Natural killer cell (primary cell): Measurements from ENCODE around the gene ARL4D. TPM values are rescaled to one million over a fixed set of nuclear protein-coding genes. Genes with fewer than 3 reads are reported as not detected.
A peak's percentile ranks its signal among the peaks of the same experiment; 100 is the strongest.

ENCODE experiments used
- ATAC-seq, 3 donors: fragments of 150-1000 bp in 2 of 3; fragments of 200-7000 bp in 1 of 3; cut with Tn5 transposase; 1 replicate in 1 of 3; 2 replicates in 2 of 3; pipeline ENCODE4 v1.10.0; 2021; ENCODE audit warnings: mild to moderate bottlenecking in 2 of 3, moderate library complexity in 2 of 3
- DNase-seq, 2 donors: peaks; one replicate each; pipeline versions ENCODE4 v3.0.0 to v3.0.0-alpha.2; 2013 to 2021; ENCODE audit warnings: mixed read lengths in 1 of 2
- H3K27ac ChIP-seq: one replicate; pipeline ENCODE4 v1.5.1; 2013; ENCODE audit warnings: mild to moderate bottlenecking, low read length
- H3K27me3 ChIP-seq: one replicate; pipeline ENCODE4 v1.6.1; 2013; ENCODE audit warnings: low read length; ENCODE audit not compliant: control insufficient read depth, insufficient read depth
- H3K36me3 ChIP-seq: one replicate; pipeline ENCODE4 v1.6.1; 2013; ENCODE audit warnings: low read length; ENCODE audit not compliant: control insufficient read depth, insufficient read depth
- H3K4me1 ChIP-seq: one replicate; pipeline ENCODE4 v1.6.1; 2013; ENCODE audit warnings: low read length; ENCODE audit not compliant: control insufficient read depth, insufficient read depth
- H3K4me3 ChIP-seq: one replicate; pipeline ENCODE4 v1.5.1; 2013; ENCODE audit warnings: low read length
- H3K9me3 ChIP-seq: one replicate; pipeline ENCODE4 v1.6.1; 2013; ENCODE audit warnings: low read length; ENCODE audit not compliant: control insufficient read depth, insufficient read depth
- H3K27ac Mint-ChIP-seq, 2 donors: one replicate each; pipeline ENCODE4 v1.8.0; 2022; ENCODE audit warnings: mild to moderate bottlenecking in 2 of 2, mixed read lengths in 2 of 2, moderate library complexity in 1 of 2
- H3K27me3 Mint-ChIP-seq, 2 donors: one replicate each; pipeline ENCODE4 v1.8.0; 2022; ENCODE audit warnings: low read depth in 2 of 2, mixed read lengths in 2 of 2
- H3K36me3 Mint-ChIP-seq: one replicate; pipeline ENCODE4 v1.8.0; 2022; ENCODE audit warnings: mixed read lengths
- H3K4me1 Mint-ChIP-seq, 2 donors: one replicate each; pipeline ENCODE4 v1.8.0; 2022; ENCODE audit warnings: mixed read lengths in 2 of 2
- H3K4me3 Mint-ChIP-seq: one replicate; pipeline ENCODE4 v1.8.0; 2022; ENCODE audit warnings: mild to moderate bottlenecking, moderate library complexity, mixed read lengths
- H3K9me3 Mint-ChIP-seq, 2 donors: one replicate each; pipeline ENCODE4 v1.8.0; 2022; ENCODE audit warnings: mixed read lengths in 2 of 2
- CTCF ChIP-seq: fragments of 200-600 bp; IDR thresholded peaks from one replicate; pipeline ENCODE4 v1.8.0; 2022; ENCODE audit warnings: antibody characterized with exemption
- WGBS: methylation state at CpG from one replicate; pipeline ENCODE4 v1.1.7; 2013; ENCODE audit warnings: missing lambda C conversion rate; ENCODE audit not compliant: insufficient coverage; 5-methylcytosine and 5-hydroxymethylcytosine counted together
- intact Hi-C: fragments of 100-400 bp; cut with micrococcal nuclease; formaldehyde crosslinking; loops from one replicate; pipeline ENCODE4 v1.14.2; 2022
- total RNA-seq, 4 donors: library from RNA; stranded (reverse); fragments of 120-200 nt in 1 of 4; gene quantifications; one replicate each; pipeline versions ENCODE4 v1.2.3 to v1.2.4, GENCODE V29; 2013 to 2022

Gene ARL4D
- total RNA-seq, 3 donors from 2014 or later (not counting 1 experiment from before 2014, with no cell fraction given): 4.1 to 6.9 (median 5.3) TPM

GRCh38 chr17:43400943-43401717 lies 2.3 kb downstream of the ARL4D start:
- Histone ChIP-seq H3K9me3 (no peaks in the 10 kb centered on the region), H3K27ac (no peak overlapping the region), H3K4me1 (peaks cover 22% of the 10 kb centered on the region), H3K36me3 (no peaks in the 10 kb centered on the region), H3K4me3 (no peak overlapping the region), H3K27me3 (no peaks in the 10 kb centered on the region)
- intact Hi-C loops: no loop called here
- H3K27me3 Mint-ChIP-seq: no peaks in the 10 kb centered on the region
- H3K27ac Mint-ChIP-seq: peak overlapping the region in 1 of 2 donors; percentile 20
- H3K9me3 Mint-ChIP-seq: no peaks in the 10 kb centered on the region
- 85% methylated on average over 4 of the region's 4 CpGs for WGBS
- DNase-seq (no peak), ATAC-seq (no peak)
- no peaks in the 10 kb centered on the region for H3K36me3 Mint-ChIP-seq
- no peak for TF ChIP-seq CTCF
- H3K4me3 Mint-ChIP-seq: peak overlapping the region; percentile 59
- peaks cover 17 to 19% of the 10 kb centered on the region in 2 donors for H3K4me1 Mint-ChIP-seq

- H3K4me1 ChIP-seq: peaks cover 17% of the 10 kb centered on the region
- ATAC-seq: no peak
- Mint-ChIP-seq H3K36me3 (no peaks in the 10 kb centered on the region), H3K4me3 (no peak overlapping the region), H3K4me1 (peaks cover 17 to 19% of the 10 kb centered on the region in 2 donors), H3K27me3 (no peaks in the 10 kb centered on the region), H3K27ac (no peak overlapping the region), H3K9me3 (no peaks in the 10 kb centered on the region)
- no peak overlapping the region for H3K4me3 ChIP-seq
- no peaks in the 10 kb centered on the region for H3K36me3 ChIP-seq
- DNase-seq: no peak
- no peak for TF ChIP-seq CTCF
- 91% methylated on average over 4 of the region's 6 CpGs for WGBS
- H3K27me3 ChIP-seq: no peaks in the 10 kb centered on the region
- H3K27ac ChIP-seq: no peak overlapping the region
- intact Hi-C loops: no loop called here
- H3K9me3 ChIP-seq: no peaks in the 10 kb centered on the region
Observed at GRCh38 chr17:43402078-43402477, 3.3 kb downstream of the ARL4D start.

- Histone ChIP-seq H3K4me3 (no peak overlapping the region), H3K36me3 (no peaks in the 10 kb centered on the region), H3K27ac (no peak overlapping the region), H3K9me3 (no peaks in the 10 kb centered on the region), H3K4me1 (peaks cover 17% of the 10 kb centered on the region), H3K27me3 (no peaks in the 10 kb centered on the region)
- intact Hi-C loops: no loop called here
- H3K4me3 Mint-ChIP-seq: no peak overlapping the region
- H3K27me3 Mint-ChIP-seq: no peaks in the 10 kb centered on the region
- H3K9me3 Mint-ChIP-seq: no peaks in the 10 kb centered on the region
- DNase-seq (no peak), ATAC-seq (no peak)
- H3K27ac Mint-ChIP-seq: no peak overlapping the region
- WGBS: 96% methylated on average over 3 of the region's 3 CpGs
- no peak for TF ChIP-seq CTCF
- no peaks in the 10 kb centered on the region for H3K36me3 Mint-ChIP-seq
- peaks cover 17 to 19% of the 10 kb centered on the region in 2 donors for H3K4me1 Mint-ChIP-seq
Observed at GRCh38 chr17:43402567-43402966, 3.8 kb downstream of the ARL4D start.

- H3K4me3 ChIP-seq: no peak overlapping the region
- H3K27ac ChIP-seq: no peak overlapping the region
- TF ChIP-seq CTCF: no peak
- intact Hi-C loops: no loop called here
- Mint-ChIP-seq H3K4me1 (peaks cover 10 to 12% of the 10 kb centered on the region in 2 donors), H3K36me3 (no peaks in the 10 kb centered on the region), H3K27me3 (peaks cover 0 to 5% of the 10 kb centered on the region in 2 donors), H3K4me3 (no peak overlapping the region), H3K9me3 (no peaks in the 10 kb centered on the region), H3K27ac (no peak overlapping the region)
- 79% methylated on average over 2 of the region's 5 CpGs for WGBS
- ATAC-seq (no peak), DNase-seq (no peak)
- H3K27me3 ChIP-seq: no peaks in the 10 kb centered on the region
- H3K4me1 ChIP-seq: peaks cover 10% of the 10 kb centered on the region
- no peaks in the 10 kb centered on the region for H3K9me3 ChIP-seq
- H3K36me3 ChIP-seq: no peaks in the 10 kb centered on the region
Observed at GRCh38 chr17:43403846-43404245, 5.1 kb downstream of the ARL4D start.
